ENCODE results near the gene NRIP1.
"Not testable (repeated sequence)": the region's sequence is repeated elsewhere in the genome, so short reads cannot be mapped to it uniquely, and the experiment has no call there.

The NRIP1 gene

DNA sequence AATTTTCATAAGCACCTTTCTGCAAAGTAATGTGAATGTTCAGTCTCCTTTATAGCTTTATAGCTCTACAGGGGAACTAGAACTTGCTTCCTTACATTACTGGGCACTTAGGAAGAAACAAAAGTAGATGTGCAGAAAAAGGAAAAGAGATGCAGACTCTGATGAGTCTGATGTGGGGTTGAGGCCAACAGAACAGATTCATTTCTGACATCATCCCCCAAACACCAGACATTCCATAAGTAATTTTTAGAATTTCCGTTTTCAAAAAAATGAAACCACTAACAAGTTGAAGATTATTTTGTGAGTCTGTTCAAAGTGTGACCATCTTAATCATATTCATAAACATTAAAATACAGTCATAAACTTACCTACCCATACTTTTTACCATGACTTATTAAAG is 96.0 kb downstream of the NRIP1 start:
- DNase-seq: no peak

DNA sequence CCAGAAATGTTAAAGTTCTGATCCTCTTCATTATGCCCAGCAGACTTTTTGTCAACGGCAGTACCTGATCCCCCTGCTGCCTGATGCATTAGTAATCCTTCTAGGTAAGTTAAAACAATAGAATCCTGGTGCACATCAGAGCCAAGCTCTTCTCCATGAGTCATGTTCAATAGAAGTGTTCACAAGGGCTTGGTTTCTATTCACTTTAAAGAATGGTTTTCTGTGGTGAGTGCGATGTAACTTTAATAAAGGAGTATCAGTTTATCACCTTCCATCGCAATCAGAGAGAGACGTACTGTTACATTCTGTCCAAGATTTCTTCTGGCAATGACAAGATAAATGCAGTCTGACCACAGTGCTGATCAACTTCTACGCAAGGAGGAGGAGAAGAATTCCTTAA is 96.8 kb downstream of the NRIP1 start:
- DNase-seq: no peak

DNA sequence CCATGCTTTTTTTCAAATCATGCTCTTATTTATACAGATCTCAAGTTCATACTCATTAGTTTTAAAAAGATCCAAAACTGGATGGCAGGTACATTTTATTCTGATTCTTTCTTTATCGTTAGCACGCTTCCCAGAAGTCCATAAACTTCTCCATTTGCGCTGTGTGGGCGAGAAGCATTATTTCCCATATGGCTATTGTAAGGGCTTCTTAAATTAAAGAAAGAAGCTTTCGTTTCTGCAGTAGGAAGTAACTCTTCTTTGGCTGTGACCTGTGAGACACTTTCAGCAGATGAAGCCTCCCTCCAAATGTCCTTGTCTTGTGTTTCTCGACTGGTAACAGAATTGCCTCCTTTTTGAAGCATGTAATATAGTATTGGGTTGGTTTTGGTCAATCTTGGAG is 100.2 kb downstream of the NRIP1 start:
- no peak for DNase-seq

DNA sequence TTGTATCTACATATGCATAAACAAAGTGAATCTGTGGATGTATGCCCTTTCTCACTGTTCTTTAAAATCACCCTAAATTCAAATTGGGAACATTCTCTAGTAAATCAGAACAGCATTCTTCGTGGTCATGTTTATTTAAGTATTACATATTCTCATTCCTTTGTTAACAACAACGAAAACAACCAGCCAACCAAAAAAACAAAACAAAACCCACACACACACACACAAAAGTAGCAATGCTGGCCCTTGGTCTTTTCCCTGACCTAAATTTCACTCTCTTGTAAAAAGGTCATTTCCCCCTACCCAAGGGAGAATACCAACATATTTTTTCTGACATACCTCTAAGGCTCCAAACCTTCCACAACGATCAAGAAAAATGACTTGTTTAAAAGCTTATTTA is 102.6 kb downstream of the NRIP1 start:
- DNase-seq: no peak

DNA sequence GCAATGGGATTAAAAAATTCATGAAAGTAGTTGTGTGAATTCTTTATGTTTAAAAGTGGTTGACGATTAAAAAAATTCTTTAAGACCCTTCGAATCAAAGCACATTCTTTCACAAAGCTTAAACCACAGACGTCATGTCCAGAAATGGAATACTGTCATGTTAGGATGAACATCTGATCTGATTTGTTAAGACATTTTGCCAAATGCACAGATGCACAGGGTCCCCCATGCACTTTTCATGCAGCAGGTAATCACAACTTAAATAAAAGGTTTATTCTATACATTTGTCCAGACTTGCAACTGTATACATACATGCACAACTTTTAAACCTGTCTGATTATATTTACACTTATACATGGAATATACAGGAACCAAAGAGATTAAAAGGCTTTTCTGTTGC is 103.3 kb downstream of the NRIP1 start:
- DNase-seq: no peak

DNA sequence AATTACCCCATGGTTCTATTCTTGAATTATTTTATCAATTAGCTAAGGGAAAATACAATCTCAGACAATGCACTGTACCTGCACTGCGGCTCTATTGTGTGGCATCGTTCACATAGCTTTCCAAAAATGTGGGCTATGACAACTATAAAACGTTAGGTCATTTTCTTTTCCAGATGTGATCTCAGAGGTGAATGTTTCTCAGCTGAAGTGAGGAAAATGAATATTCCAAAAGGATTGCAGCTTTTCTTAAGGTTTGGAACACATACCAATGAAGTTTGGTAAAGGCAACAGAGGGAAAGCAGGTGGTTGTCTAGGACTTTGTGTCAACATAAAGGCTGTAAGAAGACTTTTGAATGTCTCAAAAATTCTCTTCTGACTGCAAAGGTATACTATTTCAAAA is 105.5 kb downstream of the NRIP1 start:
- no peak for DNase-seq

DNA sequence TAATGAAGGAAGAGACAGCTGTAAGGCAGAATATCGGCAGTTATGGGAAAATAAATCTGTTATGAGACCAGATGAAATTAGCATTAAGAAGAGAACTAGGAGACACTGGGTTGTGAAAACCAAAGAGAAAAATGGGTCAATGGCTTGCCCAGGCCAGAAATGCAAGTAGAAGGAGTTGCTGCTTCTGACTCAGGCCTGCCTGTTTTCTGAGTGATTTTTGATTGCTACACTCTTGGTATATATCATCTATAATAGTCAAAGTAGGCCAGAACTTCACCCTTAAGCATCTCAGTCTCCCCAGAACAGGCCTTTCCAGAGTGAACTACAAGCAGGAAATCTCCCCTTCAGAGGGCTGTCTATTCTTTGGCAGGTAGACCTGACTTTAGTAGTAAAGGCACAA is 107.0 kb downstream of the NRIP1 start:
- no peak for DNase-seq

DNA sequence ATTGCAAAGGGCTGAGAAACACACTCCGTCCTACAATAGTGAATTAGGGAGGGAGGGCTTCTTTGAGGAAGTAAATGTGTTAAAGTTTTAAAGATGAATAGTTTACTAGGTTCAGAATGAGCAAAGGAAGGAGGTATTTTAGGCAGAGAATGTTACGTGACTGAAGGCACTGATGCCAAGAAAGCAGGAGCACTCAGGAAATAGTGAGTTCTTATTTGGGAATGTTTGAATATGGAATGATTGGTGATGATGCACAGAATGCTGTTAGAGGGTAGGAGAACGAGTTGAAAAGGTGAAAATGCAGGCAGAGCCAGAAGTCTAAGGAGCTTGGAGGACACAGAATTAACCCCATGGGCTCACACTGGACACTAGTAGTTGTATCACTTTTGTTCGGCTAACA is 108.0 kb downstream of the NRIP1 start:
- DNase-seq: no peak

DNA sequence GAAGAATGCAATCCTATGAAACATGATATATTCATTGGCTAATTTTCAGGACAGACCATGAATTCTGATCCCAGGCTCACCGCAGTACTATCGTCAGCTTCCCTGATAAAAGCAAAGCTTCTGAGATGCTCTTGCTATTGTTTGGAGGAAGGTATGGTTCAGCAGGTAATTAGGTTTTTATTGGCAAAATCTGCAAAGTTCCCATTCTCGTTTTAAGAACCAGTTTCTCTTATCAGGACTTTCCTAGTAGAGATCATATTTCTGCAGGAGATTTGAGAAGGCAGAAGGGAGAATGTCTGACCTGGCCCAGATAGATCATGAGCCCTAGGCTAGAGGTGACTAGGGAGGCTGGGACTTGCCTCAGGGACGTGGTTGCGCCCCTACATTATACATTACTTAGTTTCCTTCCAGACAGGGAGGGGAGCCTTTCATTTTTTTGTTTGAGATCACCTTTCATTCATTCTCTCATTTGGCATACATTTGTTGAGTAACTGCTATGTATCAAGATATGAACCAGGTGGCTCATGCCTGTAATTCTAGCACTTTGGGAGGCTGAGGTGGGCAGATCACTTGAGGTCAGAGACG is 108.8 kb downstream of the NRIP1 start:
- DNase-seq: no peak

DNA sequence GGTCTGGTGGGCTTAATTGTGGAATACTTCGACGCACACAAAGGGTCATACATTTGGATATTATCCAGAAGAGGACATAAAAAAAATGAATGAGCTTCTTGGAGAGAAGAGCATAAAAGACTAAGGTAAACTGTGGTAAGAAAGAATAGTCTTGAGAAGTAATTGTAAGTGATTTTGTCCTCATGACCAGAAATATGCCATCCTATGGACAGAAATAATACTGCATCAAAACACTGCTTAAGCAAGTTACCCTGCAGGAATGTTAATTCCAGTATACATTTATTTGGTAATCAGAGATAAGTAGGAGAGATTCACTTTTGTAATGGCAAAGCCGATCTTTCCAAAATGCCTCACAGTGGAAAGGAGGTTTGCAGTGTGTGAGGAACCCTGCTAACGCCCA is 111.9 kb downstream of the NRIP1 start:
- DNase-seq: no peak

DNA sequence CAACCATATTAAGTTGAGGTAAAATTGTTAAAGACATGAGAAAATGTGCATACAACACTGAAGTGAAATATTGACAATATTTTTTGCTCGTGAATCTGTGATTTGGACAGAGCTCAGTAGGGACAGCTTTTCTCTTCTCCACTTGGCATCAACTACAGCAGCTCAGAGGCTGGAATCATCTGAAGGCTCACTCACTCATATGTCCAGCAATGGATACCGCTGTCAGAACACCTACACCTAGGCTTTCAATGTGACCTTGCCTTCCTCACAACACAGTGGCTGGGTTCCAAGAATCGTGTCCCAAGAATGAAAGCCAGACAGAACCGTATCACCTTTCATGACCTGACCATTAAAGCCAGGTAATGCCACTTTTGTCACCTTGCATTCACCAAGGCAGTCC is 115.2 kb downstream of the NRIP1 start:
- no peak for DNase-seq

DNA sequence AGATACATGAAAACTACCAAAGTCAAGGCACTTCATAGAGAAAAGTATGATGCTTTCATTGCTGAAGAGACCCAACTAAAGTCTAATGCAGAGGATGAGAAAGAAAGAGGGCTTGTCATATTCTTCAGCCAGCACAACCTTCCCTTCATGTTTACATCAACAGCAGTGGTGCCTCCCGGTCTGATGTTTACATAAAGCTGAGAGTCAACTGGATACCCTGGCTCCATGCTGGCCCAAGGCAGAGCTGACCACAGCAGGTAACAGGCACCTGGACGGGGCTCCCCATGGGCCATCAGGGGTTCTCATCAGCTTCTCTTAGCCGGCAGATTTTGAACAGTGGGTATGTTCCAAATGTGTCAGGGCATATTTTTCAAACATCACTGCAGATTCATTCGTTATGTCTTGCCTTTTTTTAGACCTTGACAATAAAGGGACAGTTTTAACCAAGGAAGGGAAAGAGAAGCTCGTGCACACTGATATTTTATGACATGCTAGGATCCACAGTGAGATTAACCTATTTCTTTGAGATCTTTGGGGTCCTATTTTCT is 117.1 kb downstream of the NRIP1 start:
- no peak for DNase-seq

DNA sequence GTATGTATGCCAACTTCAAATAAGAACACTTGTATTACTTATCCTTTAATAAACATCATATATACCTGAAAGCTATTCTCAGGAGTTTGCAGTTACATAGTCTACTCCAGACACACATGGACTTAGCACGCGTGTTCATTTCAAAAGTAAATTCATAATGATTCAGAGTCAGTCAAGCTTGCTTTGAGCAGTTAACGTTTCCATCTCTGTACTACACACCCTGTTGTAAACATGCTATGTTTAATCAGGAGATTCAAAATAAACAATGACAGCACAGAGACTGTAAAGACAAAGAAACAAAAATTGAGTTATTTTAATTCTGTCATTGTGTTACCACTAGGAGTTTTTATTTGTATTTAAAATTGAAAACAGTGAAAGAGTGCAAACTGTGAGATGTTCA is 119.6 kb downstream of the NRIP1 start:
- no peak for DNase-seq

DNA sequence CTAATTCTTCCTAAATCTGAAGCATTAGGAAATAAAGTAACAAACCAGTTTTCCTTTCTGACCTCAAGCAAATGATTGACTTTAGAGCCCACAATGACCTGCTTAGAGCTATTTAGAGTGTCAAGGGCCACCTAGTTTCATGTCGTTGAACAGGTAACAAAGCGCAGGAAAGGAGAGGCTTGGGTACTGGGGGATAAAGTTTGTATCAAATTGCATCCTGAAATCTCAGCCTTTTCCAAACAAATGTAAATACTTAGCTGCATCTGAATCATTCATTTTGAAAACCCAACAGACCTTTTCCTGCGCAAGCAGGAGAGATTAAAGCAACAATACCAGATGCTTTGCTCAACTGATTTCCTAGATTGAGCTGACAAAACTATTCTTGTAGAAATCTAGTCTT is 121.2 kb downstream of the NRIP1 start:
- DNase-seq: no peak

DNA sequence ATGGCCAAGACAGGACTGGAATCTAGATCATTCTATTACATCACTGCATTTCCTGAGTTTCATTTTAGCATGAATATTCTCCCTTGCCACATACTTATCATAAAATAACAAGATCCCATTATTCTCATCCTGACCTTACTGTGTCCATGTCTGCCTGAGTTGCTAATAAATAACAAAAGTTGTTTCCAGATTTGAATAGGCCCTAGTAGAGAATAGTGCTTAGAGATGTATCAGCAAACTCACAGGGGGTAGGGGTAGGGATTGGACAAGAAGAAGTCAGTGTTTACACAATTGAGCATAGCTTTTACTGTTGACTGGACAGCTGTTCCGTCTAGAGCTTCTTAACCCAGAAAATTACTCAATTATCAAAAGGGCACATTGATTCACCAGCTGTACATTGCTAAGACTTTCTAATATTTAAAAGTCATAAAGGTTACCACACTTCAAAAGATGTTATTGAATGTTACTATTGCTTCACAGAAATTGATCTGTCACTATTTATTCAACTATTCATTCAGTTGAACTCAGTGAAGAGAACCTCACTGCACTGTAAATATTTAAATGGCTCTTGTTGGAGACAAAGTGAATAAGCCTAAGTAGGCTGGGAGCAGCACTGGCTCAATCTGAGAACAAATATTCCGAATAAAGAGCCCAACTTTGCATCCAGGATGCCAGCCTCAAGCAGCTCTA is 121.9 kb downstream of the NRIP1 start:
- peak; percentile 83 for DNase-seq

DNA sequence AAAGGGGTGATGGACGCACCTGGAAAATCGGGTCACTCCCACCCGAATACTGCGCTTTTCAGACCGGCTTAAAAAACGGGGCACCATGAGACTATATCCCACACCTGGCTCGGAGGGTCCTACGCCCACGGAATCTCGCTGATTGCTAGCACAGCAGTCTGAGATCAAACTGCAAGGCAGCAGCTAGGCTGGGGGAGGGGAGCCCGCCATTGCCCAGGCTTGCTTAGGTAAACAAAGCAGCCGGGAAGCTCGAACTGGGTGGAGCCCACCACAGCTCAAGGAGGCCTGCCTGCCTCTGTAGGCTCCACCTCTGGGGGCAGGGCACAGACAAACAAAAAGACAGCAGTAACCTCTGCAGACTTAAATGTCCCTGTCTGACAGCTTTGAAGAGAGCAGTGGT is 137.5 kb downstream of the NRIP1 start:
- not testable (repeated sequence) for DNase-seq

DNA sequence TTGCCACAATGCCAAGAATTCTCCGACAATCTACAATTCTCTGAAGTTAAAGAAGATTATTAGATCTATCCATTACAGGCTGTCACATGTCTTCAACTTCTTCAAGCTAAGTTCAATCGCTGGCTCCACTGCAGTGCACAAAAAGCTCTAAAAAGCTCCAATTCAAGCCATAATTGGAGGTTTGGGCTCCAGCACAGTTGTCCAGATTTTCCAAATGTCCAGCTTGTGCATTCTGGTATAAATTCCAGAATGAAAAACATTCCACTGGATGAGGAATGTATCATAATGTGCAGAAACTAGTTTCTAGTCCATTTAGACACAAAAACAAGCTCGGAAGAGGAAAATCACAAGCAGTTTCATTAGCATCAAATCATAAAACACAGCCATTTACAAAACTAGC is 138.6 kb downstream of the NRIP1 start:
- no peak for DNase-seq

DNA sequence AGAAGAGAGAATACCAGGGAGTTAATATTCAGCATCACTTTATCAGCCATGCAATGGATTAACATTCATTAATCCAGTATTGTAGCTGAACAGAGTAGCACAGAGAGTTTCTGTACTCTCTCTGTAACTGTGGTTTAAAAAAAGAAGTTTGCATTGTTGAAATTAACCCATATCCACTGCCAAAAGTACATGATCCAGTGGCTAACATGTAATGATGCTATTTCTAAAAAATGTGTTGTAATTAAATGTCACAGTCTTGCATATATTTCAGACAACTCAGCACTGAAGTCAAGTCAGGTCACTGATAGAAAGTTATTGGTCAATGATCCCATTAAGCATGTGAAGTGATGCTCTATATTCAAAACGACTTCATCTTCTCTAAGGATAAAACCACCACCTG is 141.3 kb downstream of the NRIP1 start:
- DNase-seq: no peak

DNA sequence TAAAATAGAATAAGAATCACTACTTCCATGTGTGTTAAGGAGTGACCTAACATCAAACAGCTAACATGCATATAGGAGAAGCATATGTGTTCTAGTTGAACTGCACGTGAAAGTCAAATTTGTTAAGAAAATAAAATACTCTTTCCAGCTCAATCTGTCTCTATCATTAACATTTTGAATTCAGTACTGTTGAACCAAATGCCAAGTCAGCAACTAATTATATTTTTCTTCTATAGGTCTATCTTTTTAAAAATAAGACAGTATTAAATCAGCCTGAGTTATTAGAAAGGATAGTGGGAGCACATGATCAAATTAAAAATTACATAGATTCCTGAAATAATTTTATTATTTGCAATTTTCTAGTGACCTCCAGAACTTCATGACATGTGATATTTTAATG is 141.8 kb downstream of the NRIP1 start:
- DNase-seq: no peak

DNA sequence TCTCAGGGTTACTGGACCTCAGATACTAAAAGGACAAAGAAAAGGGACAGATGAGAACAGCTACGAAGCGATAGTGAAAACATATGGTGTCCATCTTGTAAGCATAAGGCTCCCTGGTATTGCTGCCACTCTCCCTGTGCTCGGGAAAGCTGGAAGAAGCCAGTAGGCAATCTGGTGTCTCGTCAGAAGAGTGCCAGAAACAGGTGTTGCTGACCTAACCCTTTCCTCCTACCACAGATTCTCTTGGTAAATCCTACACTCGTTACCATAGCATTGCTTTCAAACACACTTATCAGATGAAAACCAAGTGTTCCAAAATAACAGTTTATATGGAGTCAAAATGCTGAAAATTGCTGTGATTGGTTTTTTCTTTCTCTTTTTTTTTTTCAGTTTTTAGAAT is 146.3 kb downstream of the NRIP1 start:
- no peak for DNase-seq

DNA sequence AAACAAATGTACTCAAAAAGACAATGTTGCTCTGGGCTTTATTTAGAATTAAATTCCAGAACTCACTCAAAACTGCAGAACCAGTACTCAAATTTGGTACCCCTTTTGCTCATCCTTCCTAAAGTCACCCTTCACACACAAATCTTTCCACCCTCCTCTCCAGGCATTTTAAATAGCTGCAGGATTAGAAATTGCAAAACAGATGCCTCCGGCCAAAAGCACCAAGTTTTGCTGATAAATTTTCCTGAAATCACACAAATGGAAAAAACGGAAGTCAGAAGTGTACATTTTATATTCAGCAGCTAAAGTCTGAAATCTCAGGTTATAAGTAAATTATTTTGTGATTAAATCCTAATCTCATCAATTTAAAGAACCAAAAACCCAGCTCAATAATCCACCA is 147.0 kb downstream of the NRIP1 start:
- no peak for DNase-seq

DNA sequence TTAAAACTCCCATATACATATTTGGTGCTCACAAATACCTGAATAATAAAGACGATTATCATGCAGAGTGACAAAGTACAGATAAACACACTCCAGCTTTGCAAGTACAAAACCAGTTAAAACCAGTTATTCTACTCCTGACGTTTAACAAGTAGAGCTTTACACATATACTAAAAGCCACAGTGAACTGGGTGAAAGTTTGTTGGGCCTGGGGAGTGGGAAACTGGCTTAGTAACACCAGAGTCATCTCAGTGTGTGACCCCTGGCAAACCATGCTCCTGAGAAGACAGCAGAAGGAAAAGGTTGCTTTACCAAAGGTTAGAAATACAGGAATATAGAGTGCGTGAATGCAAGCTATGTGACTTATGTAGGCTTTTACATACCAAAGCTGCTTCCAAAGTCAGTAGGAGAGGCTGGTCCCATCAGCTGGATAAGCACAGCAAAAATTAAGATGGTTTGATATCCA is 148.1 kb downstream of the NRIP1 start:
- DNase-seq: no peak

DNA sequence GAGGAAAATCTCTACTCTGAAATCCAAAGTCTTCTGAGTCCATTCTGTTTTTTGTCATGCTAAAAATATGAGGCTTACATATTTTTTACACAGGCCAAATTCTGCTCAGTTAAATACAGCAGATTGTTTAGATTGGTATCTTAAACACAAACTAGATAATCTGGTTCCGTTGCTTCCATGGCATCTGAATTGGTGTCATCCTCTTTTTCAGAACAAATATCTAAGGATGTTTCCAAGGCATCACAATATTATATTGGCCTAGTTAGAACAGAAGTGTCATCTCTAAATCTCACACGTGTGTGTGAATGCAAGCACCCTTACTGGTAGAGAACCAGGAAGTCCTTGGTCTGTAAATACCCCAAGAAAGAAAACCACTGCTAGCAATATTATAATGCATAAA is 151.2 kb downstream of the NRIP1 start:
- DNase-seq: no peak

DNA sequence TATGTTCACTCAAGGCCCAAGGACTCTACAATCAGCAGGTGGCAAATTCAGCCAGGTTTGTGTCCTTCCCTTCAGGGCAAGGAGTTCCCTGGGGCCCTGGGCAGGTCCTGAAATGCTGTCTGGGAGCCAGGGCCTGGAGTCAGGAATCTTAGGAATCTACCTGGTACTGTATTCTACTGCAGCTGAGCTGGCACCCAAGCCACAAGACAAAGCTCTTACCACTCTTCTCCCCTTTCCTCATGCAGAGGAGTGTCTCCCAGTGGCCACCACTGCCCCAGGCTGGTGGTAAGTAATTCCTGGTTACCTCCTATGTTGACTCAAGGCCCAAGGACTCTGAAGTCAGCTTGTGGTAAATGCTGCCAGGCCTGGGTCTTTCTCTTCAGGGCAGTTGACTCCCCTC is 153.4 kb downstream of the NRIP1 start:
- no peak for DNase-seq

Measured in NCI-H774 (cell line).